Measurements from ENCODE around the gene PFAS.

DNA sequence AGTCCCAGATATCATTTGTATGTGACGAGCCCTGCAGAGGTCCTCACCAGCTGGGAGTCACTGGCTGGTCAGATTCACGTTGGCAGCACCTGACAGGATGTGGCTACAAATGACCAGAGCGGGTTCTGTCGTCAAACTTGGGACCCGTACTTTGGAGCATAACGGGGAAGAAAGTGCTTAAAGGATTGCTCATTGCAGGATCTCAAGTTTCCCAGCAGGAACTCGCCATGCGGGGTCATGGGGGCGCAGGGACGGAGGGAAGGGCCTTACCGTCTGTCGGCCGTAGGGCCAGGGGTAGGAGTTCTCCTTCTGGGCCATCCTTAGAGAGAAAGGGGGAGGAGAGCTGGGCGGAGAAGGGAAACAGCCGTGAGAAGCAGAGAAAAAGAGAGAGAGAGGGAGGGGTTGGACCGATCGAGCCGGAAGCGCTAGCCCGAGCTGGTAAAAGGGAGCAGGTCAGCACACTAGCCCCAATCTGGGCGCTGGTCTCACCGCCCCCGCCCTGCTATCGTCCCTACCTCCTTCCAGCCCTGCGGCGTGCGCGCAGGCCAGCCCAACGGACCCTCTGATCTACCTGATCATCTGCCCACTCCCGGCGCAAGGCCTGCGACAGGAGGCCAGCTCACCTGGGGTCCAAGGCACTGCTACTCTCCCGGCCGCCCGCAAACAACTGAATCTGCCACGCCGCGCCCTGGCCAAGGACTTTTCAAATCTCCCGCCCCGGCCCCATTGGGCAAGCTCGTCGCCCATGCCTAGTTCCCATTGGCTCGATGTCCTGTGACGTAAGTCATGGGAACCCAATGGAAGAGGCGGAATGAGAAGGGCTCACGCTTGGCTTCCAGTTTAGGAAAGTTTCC is 39.0 kb upstream of the PFAS start, which contains the start of gene AURKB:
- TF ChIP-seq, protein P1, sequence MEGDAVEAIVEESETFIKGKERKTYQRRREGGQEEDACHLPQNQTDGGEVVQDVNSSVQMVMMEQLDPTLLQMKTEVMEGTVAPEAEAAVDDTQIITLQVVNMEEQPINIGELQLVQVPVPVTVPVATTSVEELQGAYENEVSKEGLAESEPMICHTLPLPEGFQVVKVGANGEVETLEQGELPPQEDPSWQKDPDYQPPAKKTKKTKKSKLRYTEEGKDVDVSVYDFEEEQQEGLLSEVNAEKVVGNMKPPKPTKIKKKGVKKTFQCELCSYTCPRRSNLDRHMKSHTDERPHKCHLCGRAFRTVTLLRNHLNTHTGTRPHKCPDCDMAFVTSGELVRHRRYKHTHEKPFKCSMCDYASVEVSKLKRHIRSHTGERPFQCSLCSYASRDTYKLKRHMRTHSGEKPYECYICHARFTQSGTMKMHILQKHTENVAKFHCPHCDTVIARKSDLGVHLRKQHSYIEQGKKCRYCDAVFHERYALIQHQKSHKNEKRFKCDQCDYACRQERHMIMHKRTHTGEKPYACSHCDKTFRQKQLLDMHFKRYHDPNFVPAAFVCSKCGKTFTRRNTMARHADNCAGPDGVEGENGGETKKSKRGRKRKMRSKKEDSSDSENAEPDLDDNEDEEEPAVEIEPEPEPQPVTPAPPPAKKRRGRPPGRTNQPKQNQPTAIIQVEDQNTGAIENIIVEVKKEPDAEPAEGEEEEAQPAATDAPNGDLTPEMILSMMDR (IDR thresholded peaks at IDR 0.05 in 4 of 5, conservative IDR thresholded peaks at IDR 0.05 in 1 of 5), result no peak
- no peak for TF ChIP-seq POLR2A (IDR thresholded peaks at IDR 0.05)
